T-cell (primary cell): Measurements from ENCODE around the gene ZC3H13. TPM values are rescaled to one million over a fixed set of nuclear protein-coding genes. Genes with fewer than 3 reads are reported as not detected.

Source experiments
- ATAC-seq, 4 experiments: fragments of 200-7000 bp in 3 of 4; fragments of 150-1000 bp in 1 of 4; cut with Tn5 transposase; replicated peaks in 1 of 4; 1 replicate in 3 of 4; 2 replicates in 1 of 4; pipeline ENCODE4 v1.10.0; 2021; ENCODE audit warnings: moderate library complexity in 3 of 4, mild to moderate bottlenecking in 2 of 4, moderate number of reproducible peaks in 1 of 4
- CTCF ChIA-PET, 2 donors: fragments of 300-600 bp; sonication (Branson Sonifier 250); formaldehyde crosslinking; loops; one replicate each; lab custom pipeline; 2022; ENCODE audit warnings: antibody characterized with exemption in 2 of 2; lab: Charles Lee
- POLR2A ChIA-PET, 2 donors: fragments of 300-600 bp; sonication (Branson Sonifier 250); formaldehyde crosslinking; loops; one replicate each; lab custom pipeline; 2022; ENCODE audit warnings: antibody characterized with exemption in 2 of 2; lab: Charles Lee
- DNase-seq, 35 experiments: peaks; one replicate each; pipeline versions ENCODE4 v3.0.0 to v3.0.0-alpha.2; 2013 to 2023
- H3K27ac ChIP-seq: one replicate; pipeline ENCODE4 v1.5.1; 2013; ENCODE audit warnings: low read length
- H3K27me3 ChIP-seq, 2 experiments: replicated peaks in 1 of 2; 1 replicate in 1 of 2; 2 replicates in 1 of 2; pipeline versions ENCODE4 v1.6.1 to v1.7.0; 2013; ENCODE audit warnings: low read length in 1 of 2, mixed read lengths in 1 of 2; ENCODE audit not compliant: control insufficient read depth in 2 of 2, insufficient read depth in 2 of 2; ENCODE audit errors: extremely low read depth in 1 of 2
- H3K36me3 ChIP-seq, 2 donors: 1 replicate in 1 of 2; 2 replicates in 1 of 2; pipeline versions ENCODE4 v1.6.1 to v1.7.0; 2013; ENCODE audit warnings: low read length in 1 of 2; ENCODE audit not compliant: control insufficient read depth in 2 of 2, insufficient read depth in 1 of 2; ENCODE audit errors: extremely low read depth in 1 of 2
- H3K4me1 ChIP-seq, 2 experiments: 1 replicate in 1 of 2; 2 replicates in 1 of 2; pipeline versions ENCODE4 v1.6.1 to v1.7.0; 2013; ENCODE audit warnings: low read length in 2 of 2, mixed read lengths in 1 of 2; ENCODE audit not compliant: insufficient read depth in 2 of 2, control insufficient read depth in 1 of 2; ENCODE audit errors: extremely low read depth in 1 of 2
- H3K4me3 ChIP-seq, 2 donors: 1 replicate in 1 of 2; 2 replicates in 1 of 2; pipeline versions ENCODE4 v1.5.1 to v1.7.0; 2013; ENCODE audit warnings: mild to moderate bottlenecking in 2 of 2, low read length in 1 of 2, moderate library complexity in 1 of 2; ENCODE audit not compliant: control insufficient read depth in 1 of 2; ENCODE audit errors: extremely low read depth in 1 of 2
- H3K9me3 ChIP-seq: 2 replicates; pipeline ENCODE4 v1.7.0; 2013
- H3K27ac Mint-ChIP-seq, 2 donors: one replicate each; pipeline ENCODE4 v1.8.0; 2020 to 2021; ENCODE audit warnings: mild to moderate bottlenecking in 2 of 2, mixed read lengths in 2 of 2
- H3K27me3 Mint-ChIP-seq, 2 donors: one replicate each; pipeline ENCODE4 v1.8.0; 2021 to 2022; ENCODE audit warnings: mixed read lengths in 2 of 2
- H3K36me3 Mint-ChIP-seq: one replicate; pipeline ENCODE4 v1.8.0; 2021; ENCODE audit warnings: mixed read lengths
- H3K4me1 Mint-ChIP-seq, 3 donors: one replicate each; pipeline ENCODE4 v1.8.0; 2020 to 2022; ENCODE audit warnings: mixed read lengths in 3 of 3, mild to moderate bottlenecking in 1 of 3
- H3K4me3 Mint-ChIP-seq, 3 donors: one replicate each; pipeline ENCODE4 v1.8.0; 2020 to 2022; ENCODE audit warnings: mild to moderate bottlenecking in 3 of 3, mixed read lengths in 3 of 3, moderate library complexity in 3 of 3
- H3K9me3 Mint-ChIP-seq, 3 donors: one replicate each; pipeline ENCODE4 v1.8.0; 2020 to 2022; ENCODE audit warnings: mixed read lengths in 3 of 3
- WGBS: methylation state at CpG from one replicate; pipeline ENCODE4 v1.1.5; 2013; ENCODE audit warnings: missing lambda C conversion rate; ENCODE audit not compliant: insufficient coverage; 5-methylcytosine and 5-hydroxymethylcytosine counted together
- total RNA-seq, 35 experiments: library from RNA in 6 of 35; stranded (reverse) in 6 of 35; fragments of 120-200 nt in 1 of 35; gene quantifications; one replicate each; pipeline versions ENCODE4 v1.2.1 to v1.2.4 and lab custom pipeline; 2013 to 2026

The ZC3H13 gene
- total RNA-seq, 5 donors from 2014 or later (not counting 1 experiment from before 2014, with no cell fraction given), result 41.9 to 61.5 (median 58.4) TPM

DNA sequence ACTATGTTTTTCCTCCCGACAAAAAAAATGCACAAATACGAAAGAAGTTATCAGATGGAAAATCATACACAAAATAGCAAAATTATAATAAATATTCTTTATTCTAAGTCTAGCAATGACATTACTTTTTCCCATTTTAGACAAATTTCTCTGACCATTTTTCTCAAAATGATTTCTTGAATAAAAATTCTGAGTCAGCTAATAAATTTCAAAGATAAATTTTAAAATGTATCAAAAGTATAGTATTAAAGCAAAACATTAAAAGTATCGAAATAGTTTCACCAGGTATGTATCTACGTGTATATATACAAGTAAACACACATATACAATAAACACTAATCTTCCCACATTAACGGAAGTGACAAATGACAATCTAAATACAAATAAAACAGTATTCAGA lies 8.9 kb downstream of the ZC3H13 start:
- no CpG with 5 or more reads among the region's 5 CpGs for WGBS
- Histone ChIP-seq H3K4me1 (no peaks in the 10 kb centered on the region), H3K27me3 (no peaks in the 10 kb centered on the region), H3K9me3 (no peaks in the 10 kb centered on the region), H3K36me3 (peaks cover 0 to 23% of the 10 kb centered on the region in 2 donors), H3K27ac (no peak overlapping the region), H3K4me3 (no peak overlapping the region)
- DNase-seq, result no peak
- Mint-ChIP-seq H3K4me1 (peaks cover 22 to 29% (median 24%) of the 10 kb centered on the region in 3 donors), H3K4me3 (no peak overlapping the region), H3K36me3 (peaks cover 34% of the 10 kb centered on the region), H3K9me3 (no peaks in the 10 kb centered on the region), H3K27me3 (no peaks in the 10 kb centered on the region), H3K27ac (no peak overlapping the region)
- CTCF ChIA-PET, result interaction anchor here in 1 of 2 donors (0.6 kb wide), 1 partner anchor 10 kb away, joined by 3 read pairs; no protein-coding TSS in a partner anchor
- no peak for ATAC-seq
- POLR2A ChIA-PET, result interaction anchor here in 1 of 2 donors (0.6 kb wide), 1 partner anchor 8 kb away, joined by 4 read pairs; no protein-coding TSS in a partner anchor

DNA sequence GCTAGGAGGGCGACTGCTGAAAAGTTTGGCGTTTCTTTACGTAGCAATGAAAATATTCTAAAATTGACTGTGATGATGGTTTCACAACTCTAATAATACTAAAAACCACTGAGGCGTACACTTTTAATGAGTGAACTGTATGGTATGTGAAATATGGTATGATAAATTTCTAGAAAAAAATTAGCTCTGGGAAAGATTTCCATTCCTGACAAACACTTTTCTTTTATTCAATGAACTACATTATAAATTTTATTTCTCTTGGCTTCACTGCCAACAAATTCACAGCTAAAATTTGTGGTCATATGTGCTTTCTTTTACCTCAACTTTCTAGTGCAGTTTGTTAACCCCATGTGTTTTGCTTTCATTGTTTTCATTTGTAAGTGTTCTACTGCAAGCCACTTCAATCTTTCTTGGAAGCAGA lies 11.1 kb downstream of the ZC3H13 start:
- no peak for DNase-seq
- H3K27ac Mint-ChIP-seq, result no peak overlapping the region
- no peak for ATAC-seq
- no peak overlapping the region for H3K27ac ChIP-seq
- POLR2A ChIA-PET, result interaction anchor here (0.5 to 1.0 kb wide), 2 partner anchors 9 to 675 kb away, joined by 3 to 6 read pairs; no protein-coding TSS in a partner anchor
- no peaks in the 10 kb centered on the region for H3K9me3 Mint-ChIP-seq
- H3K27me3 ChIP-seq, result no peaks in the 10 kb centered on the region
- H3K9me3 ChIP-seq, result no peaks in the 10 kb centered on the region
- no peaks in the 10 kb centered on the region for H3K4me1 ChIP-seq
- no peak overlapping the region for H3K4me3 Mint-ChIP-seq
- H3K4me1 Mint-ChIP-seq, result peaks cover 10 to 20% (median 14%) of the 10 kb centered on the region in 3 donors
- no CpG with 5 or more reads among the region's 4 CpGs for WGBS
- H3K36me3 Mint-ChIP-seq, result peaks cover 41% of the 10 kb centered on the region
- CTCF ChIA-PET, result no interaction called here
- H3K36me3 ChIP-seq, result peaks cover 2 to 34% of the 10 kb centered on the region in 2 donors
- no peaks in the 10 kb centered on the region for H3K27me3 Mint-ChIP-seq
- no peak overlapping the region for H3K4me3 ChIP-seq

DNA sequence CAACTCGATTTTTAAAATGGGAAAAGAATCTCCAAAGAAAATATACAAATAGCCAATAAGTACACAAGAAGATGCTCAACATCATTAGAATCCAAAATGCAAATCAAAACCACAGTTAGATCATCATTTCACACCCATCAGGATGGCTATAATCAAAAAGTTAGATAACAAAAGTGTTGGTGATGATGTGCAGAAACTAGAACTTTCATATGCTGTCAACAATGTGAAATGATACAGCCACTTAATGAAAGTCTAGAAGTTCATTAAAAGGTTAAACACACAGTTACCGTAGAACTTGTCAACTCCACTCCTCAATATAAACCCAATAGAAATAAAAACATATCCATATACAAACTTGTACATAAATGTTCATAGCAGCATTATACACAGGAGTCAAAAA lies 11.8 kb downstream of the ZC3H13 start:
- Histone ChIP-seq H3K27ac (no peak overlapping the region), H3K36me3 (peaks cover 2 to 40% of the 10 kb centered on the region in 2 donors), H3K27me3 (no peaks in the 10 kb centered on the region), H3K4me1 (no peaks in the 10 kb centered on the region), H3K4me3 (no peak overlapping the region), H3K9me3 (no peaks in the 10 kb centered on the region)
- WGBS, result no CpG with 5 or more reads among the region's 2 CpGs
- no peak for ATAC-seq
- no peak for DNase-seq
- POLR2A ChIA-PET, result interaction anchor here in 1 of 2 donors (1.0 kb wide), 1 partner anchor 10 kb away, joined by 3 read pairs; no protein-coding TSS in a partner anchor
- no peak overlapping the region for H3K4me3 Mint-ChIP-seq
- H3K27ac Mint-ChIP-seq, result no peak overlapping the region
- no peaks in the 10 kb centered on the region for H3K27me3 Mint-ChIP-seq
- H3K9me3 Mint-ChIP-seq, result no peaks in the 10 kb centered on the region
- H3K4me1 Mint-ChIP-seq, result peaks cover 13 to 21% (median 14%) of the 10 kb centered on the region in 3 donors
- CTCF ChIA-PET, result no interaction called here
- H3K36me3 Mint-ChIP-seq, result peaks cover 48% of the 10 kb centered on the region

DNA sequence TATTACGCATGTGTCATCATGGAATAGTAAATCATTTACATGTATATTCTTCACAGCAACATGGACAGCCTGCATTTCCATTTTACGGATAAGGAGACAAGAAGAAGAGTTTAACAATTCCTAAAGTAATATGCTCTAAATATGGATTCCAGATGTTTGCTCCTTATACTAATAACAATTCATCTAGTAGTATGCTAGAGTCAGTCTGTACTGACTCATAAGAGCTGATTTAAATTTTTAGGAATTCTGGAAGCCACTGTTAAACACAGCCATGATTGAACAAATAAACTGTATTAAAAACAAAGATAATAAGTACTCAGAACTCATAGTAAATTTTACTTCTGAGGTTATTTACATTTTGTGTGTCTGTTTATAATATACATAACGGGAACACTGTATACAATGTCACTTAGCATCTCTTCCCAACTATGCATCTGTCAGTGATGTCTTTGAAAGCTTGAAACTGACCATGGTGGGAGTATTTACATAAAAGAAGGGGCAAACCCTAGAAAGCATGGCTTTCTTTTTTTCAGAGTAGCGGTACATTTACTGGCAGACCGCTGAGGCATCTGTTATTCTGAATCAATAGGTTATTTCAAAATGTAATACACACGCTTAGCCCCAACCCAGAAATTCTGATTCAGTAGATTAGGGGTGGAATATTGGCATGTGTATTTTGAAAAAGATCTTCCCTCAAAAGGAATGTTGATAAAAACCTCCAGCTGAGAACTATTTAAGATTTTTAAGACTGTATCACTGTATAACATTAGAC lies 12.9 kb downstream of the ZC3H13 start:
- peaks cover 9 to 14% (median 11%) of the 10 kb centered on the region in 3 donors for H3K4me1 Mint-ChIP-seq
- Histone ChIP-seq H3K4me3 (no peak overlapping the region), H3K9me3 (no peaks in the 10 kb centered on the region), H3K27ac (no peak overlapping the region), H3K36me3 (peaks cover 2 to 42% of the 10 kb centered on the region in 2 donors), H3K4me1 (no peaks in the 10 kb centered on the region), H3K27me3 (no peaks in the 10 kb centered on the region)
- H3K36me3 Mint-ChIP-seq, result peaks cover 57% of the 10 kb centered on the region
- no peaks in the 10 kb centered on the region for H3K9me3 Mint-ChIP-seq
- no peak overlapping the region for H3K4me3 Mint-ChIP-seq
- no CpG with 5 or more reads among the region's 6 CpGs for whole genome bisulfite sequencing
- ChIA-PET POLR2A (interaction anchor here (0.6 to 0.7 kb wide), 2 partner anchors 12 to 745 kb away, joined by 3 to 6 read pairs; no protein-coding TSS in a partner anchor), CTCF (interaction anchor here in 1 of 2 donors (0.6 kb wide), 1 partner anchor 13 kb away, joined by 3 read pairs; the partner anchor contains the start of gene ZC3H13)
- H3K27me3 Mint-ChIP-seq, result no peaks in the 10 kb centered on the region
- DNase-seq (no peak), ATAC-seq (no peak)
- no peak overlapping the region for H3K27ac Mint-ChIP-seq

DNA sequence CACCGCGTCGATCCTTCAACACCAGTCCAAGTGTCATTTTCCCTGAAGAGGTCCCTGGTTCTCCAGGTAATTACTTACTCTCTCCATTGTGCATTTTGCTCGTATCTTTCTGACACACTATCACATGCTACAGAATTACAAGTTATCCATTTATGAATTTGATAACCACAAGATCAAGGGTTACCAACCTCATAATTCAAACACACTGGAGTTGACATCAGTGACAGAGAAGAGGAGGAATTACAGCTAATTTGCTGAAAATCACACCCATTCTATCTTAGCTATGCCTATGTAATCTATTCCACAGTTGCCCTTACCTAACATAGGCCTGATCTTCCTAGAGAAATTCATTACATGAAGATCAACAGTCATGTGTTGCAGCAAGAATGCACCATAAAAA lies 14.2 kb downstream of the ZC3H13 start:
- no peaks in the 10 kb centered on the region for H3K9me3 ChIP-seq
- H3K27ac ChIP-seq, result no peak overlapping the region
- H3K27me3 ChIP-seq, result no peaks in the 10 kb centered on the region
- ATAC-seq (no peak), DNase-seq (no peak)
- 98% methylated on average over 3 of the region's 4 CpGs for WGBS
- Mint-ChIP-seq H3K36me3 (peaks cover 70% of the 10 kb centered on the region), H3K27ac (no peak overlapping the region), H3K9me3 (no peaks in the 10 kb centered on the region), H3K4me3 (no peak overlapping the region), H3K4me1 (peaks cover 10 to 15% (median 14%) of the 10 kb centered on the region in 3 donors), H3K27me3 (no peaks in the 10 kb centered on the region)
- no peak overlapping the region for H3K4me3 ChIP-seq
- POLR2A ChIA-PET, result no interaction called here
- CTCF ChIA-PET, result interaction anchor here in 1 of 2 donors (0.7 kb wide), 1 partner anchor 69 kb away, joined by 3 read pairs; no protein-coding TSS in a partner anchor
- H3K36me3 ChIP-seq, result peaks cover 2 to 47% of the 10 kb centered on the region in 2 donors
- no peaks in the 10 kb centered on the region for H3K4me1 ChIP-seq

DNA sequence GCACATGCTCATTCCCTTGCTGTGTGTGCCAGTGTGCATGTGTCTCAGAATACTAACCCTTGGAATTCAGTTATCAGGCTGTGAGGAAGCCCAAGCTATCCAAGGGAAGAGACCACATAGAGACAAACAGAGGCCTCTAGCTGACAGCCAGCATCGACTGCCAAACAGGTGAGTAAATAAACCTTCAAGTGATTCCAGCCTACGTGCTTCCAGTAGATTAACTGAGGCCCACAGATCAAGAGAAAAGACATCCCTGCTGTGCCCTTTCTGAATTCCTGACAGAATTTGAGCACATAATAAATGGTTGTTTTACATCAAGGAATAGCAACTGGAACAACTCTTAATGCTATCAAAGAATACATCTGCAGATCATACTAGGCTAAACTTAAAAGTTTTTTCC lies 17.5 kb downstream of the ZC3H13 start:
- ATAC-seq, result no peak

More for the DNA sequence above, 17.5 kb downstream of the ZC3H13 start:
- CTCF ChIA-PET, result no interaction called here
- Histone ChIP-seq H3K4me3 (no peak overlapping the region), H3K36me3 (peaks cover 2 to 26% of the 10 kb centered on the region in 2 donors), H3K4me1 (no peaks in the 10 kb centered on the region), H3K27ac (no peak overlapping the region), H3K9me3 (peaks cover 5% of the 10 kb centered on the region), H3K27me3 (no peaks in the 10 kb centered on the region)
- H3K4me1 Mint-ChIP-seq, result peaks cover 23 to 33% (median 26%) of the 10 kb centered on the region in 3 donors
- H3K4me3 Mint-ChIP-seq, result no peak overlapping the region
- 94% methylated on average over 2 of the region's 2 CpGs for WGBS
- H3K36me3 Mint-ChIP-seq, result peaks cover 74% of the 10 kb centered on the region
- DNase-seq, result no peak
- H3K27me3 Mint-ChIP-seq, result no peaks in the 10 kb centered on the region
- POLR2A ChIA-PET, result no interaction called here
- H3K27ac Mint-ChIP-seq, result no peak overlapping the region
- H3K9me3 Mint-ChIP-seq, result peaks cover 0 to 13% (median 1%) of the 10 kb centered on the region in 3 donors
